CD14-positive monocyte (primary cell): ENCODE results near the gene CEP68. TPM values are rescaled to one million over a fixed set of nuclear protein-coding genes. Genes with fewer than 3 reads are reported as not detected.

Experiments
- DNase-seq, 3 donors: peaks; one replicate each; pipeline ENCODE4 v3.0.0-alpha.2; 2011 to 2022
- H2AFZ ChIP-seq: 2 replicates; pipeline ENCODE4 v1.6.0; 2012; ENCODE audit warnings: mild to moderate bottlenecking, low read depth, low read length, inconsistent platforms; ENCODE audit not compliant: insufficient read depth, poor library complexity, severe bottlenecking
- H3K27ac ChIP-seq, 2 donors: 1 replicate in 1 of 2; 2 replicates in 1 of 2; pipeline ENCODE4 v1.5.1; 2012 to 2013; ENCODE audit warnings: low read length in 2 of 2, control low read depth in 1 of 2, inconsistent platforms in 1 of 2, low read depth in 1 of 2, mild to moderate bottlenecking in 1 of 2
- H3K27me3 ChIP-seq, 2 donors: one replicate each; pipeline versions ENCODE4 v1.6.0 to v1.6.1; 2011 to 2013; ENCODE audit warnings: low read length in 2 of 2; ENCODE audit not compliant: control insufficient read depth in 2 of 2, insufficient read depth in 2 of 2
- H3K36me3 ChIP-seq, 2 donors: replicated peaks in 1 of 2; 1 replicate in 1 of 2; 2 replicates in 1 of 2; pipeline versions ENCODE4 v1.5.1 to v1.6.1; 2012 to 2013; ENCODE audit warnings: low read length in 2 of 2, control low read depth in 1 of 2, inconsistent platforms in 1 of 2, mild to moderate bottlenecking in 1 of 2; ENCODE audit not compliant: insufficient read depth in 2 of 2, control insufficient read depth in 1 of 2
- H3K4me1 ChIP-seq, 2 donors: 1 replicate in 1 of 2; 2 replicates in 1 of 2; pipeline versions ENCODE4 v1.5.1 to v1.6.1; 2012 to 2013; ENCODE audit warnings: low read length in 2 of 2, control low read depth in 1 of 2, inconsistent platforms in 1 of 2, mild to moderate bottlenecking in 1 of 2, moderate library complexity in 1 of 2; ENCODE audit not compliant: insufficient read depth in 2 of 2, control insufficient read depth in 1 of 2
- H3K4me2 ChIP-seq: replicated peaks from 2 replicates; pipeline ENCODE3; 2012; ENCODE audit warnings: low read length, moderate library complexity, mild to moderate bottlenecking; ENCODE audit not compliant: poor library complexity, severe bottlenecking; ENCODE audit errors: extremely low read depth
- H3K4me3 ChIP-seq, 3 experiments: fragments of 200-600 bp in 1 of 3; sonication (generic) in 1 of 3; replicated peaks in 1 of 3; 1 replicate in 2 of 3; 2 replicates in 1 of 3; pipeline ENCODE4 v1.5.1; 2011 to 2013; ENCODE audit warnings: low read length in 3 of 3, mild to moderate bottlenecking in 3 of 3, control low read depth in 2 of 3, low read depth in 2 of 3, inconsistent platforms in 1 of 3, moderate library complexity in 1 of 3
- H3K79me2 ChIP-seq: 2 replicates; pipeline ENCODE4 v1.6.0; 2012; ENCODE audit warnings: mild to moderate bottlenecking, control low read depth, inconsistent platforms, low read length, moderate library complexity; ENCODE audit not compliant: insufficient read depth
- H3K9ac ChIP-seq: 2 replicates; pipeline ENCODE4 v1.6.0; 2017; ENCODE audit warnings: low read length, mild to moderate bottlenecking; ENCODE audit not compliant: insufficient read depth, poor library complexity, severe bottlenecking
- H3K9me3 ChIP-seq, 2 donors: replicated peaks in 1 of 2; 1 replicate in 1 of 2; 2 replicates in 1 of 2; pipeline versions ENCODE4 v1.5.1 to v1.6.1; 2012 to 2013; ENCODE audit warnings: low read length in 2 of 2, control low read depth in 1 of 2; ENCODE audit not compliant: control insufficient read depth in 1 of 2, insufficient read depth in 1 of 2
- H4K20me1 ChIP-seq: 2 replicates; pipeline ENCODE4 v1.6.0; 2012; ENCODE audit warnings: mild to moderate bottlenecking, low read length, control low read depth, moderate library complexity; ENCODE audit not compliant: insufficient read depth
- H3K27ac Mint-ChIP-seq, 7 donors: one replicate each; pipeline ENCODE4 v1.8.0; 2020; ENCODE audit warnings: mild to moderate bottlenecking in 7 of 7, mixed read lengths in 7 of 7, moderate library complexity in 6 of 7, inconsistent platforms in 2 of 7
- H3K27me3 Mint-ChIP-seq, 3 donors: one replicate each; pipeline ENCODE4 v1.8.0; 2021 to 2022; ENCODE audit warnings: low read depth in 3 of 3, mild to moderate bottlenecking in 3 of 3, mixed read lengths in 3 of 3, moderate library complexity in 3 of 3, inconsistent platforms in 1 of 3
- H3K36me3 Mint-ChIP-seq, 2 donors: one replicate each; pipeline ENCODE4 v1.8.0; 2020; ENCODE audit warnings: mixed read lengths in 2 of 2, inconsistent platforms in 1 of 2, mild to moderate bottlenecking in 1 of 2
- H3K4me1 Mint-ChIP-seq: one replicate; pipeline ENCODE4 v1.8.0; 2020; ENCODE audit warnings: mild to moderate bottlenecking, mixed read lengths
- H3K4me3 Mint-ChIP-seq, 2 donors: one replicate each; pipeline ENCODE4 v1.8.0; 2020; ENCODE audit warnings: mild to moderate bottlenecking in 2 of 2, mixed read lengths in 2 of 2, moderate library complexity in 1 of 2
- H3K9me3 Mint-ChIP-seq, 7 donors: one replicate each; pipeline ENCODE4 v1.8.0; 2020 to 2022; ENCODE audit warnings: mixed read lengths in 7 of 7, mild to moderate bottlenecking in 6 of 7, moderate library complexity in 6 of 7, inconsistent platforms in 2 of 7
- WGBS: methylation state at CpG from one replicate; pipeline ENCODE4 v1.1.5; 2013; ENCODE audit warnings: missing lambda C conversion rate; ENCODE audit not compliant: insufficient coverage; 5-methylcytosine and 5-hydroxymethylcytosine counted together
- intact Hi-C, 2 donors: fragments of 100-400 bp; cut with micrococcal nuclease; formaldehyde crosslinking; loops; one replicate each; pipeline versions ENCODE4 v1.15.0 to v1.15.1; 2023
- polyA plus RNA-seq, 3 donors: library from polyadenylated mRNA; depleted of rRNA in 1 of 3; unstranded in 2 of 3; stranded (reverse) in 1 of 3; fragments of 300-500 nt in 2 of 3; fragments of >200 nt in 1 of 3; fragmentation: Illumina TruSeq in 2 of 3; gene quantifications; 1 replicate in 2 of 3; 2 replicates in 1 of 3; pipeline ENCODE4 v1.2.3, GENCODE V29; 2012 to 2021
- TF ChIP-seq, protein P1 (sequence below): fragments of 200-600 bp; IDR thresholded peaks from one replicate; pipeline ENCODE4 v1.8.0; 2022; ENCODE audit warnings: antibody characterized with exemption, mild to moderate bottlenecking

Gene CEP68
- polyA plus RNA-seq, 3 donors, result 2.5 to 6.5 (median 2.8) TPM

DNA sequence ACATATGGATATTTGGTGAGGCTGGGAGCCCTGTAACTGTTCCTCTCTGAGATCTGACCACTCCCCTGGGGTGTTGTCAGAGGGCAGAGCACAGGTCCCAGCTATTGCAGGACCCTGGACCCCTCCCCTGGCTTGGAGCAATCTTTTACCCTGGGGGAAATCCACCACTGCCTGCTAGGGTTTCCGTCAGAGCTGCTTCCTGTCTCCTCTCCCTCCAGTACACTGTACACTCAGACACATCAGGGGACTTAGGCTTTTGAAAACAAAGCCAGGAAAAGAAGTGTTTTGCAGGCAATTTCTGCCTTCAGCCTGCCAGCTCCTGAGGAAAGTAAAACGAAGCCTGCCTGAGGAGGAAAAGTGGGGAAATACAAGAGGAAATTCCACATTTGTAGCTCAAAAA, 13.2 kb upstream of the CEP68 start:
- Histone ChIP-seq H3K4me2 (no peak overlapping the region), H3K9me3 (peaks cover 12 to 13% of the 10 kb centered on the region in 2 donors), H3K4me3 (no peak overlapping the region), H3K79me2 (no peaks in the 10 kb centered on the region), H3K9ac (no peak overlapping the region), H3K27me3 (no peaks in the 10 kb centered on the region), H4K20me1 (no peaks in the 10 kb centered on the region), H3K27ac (no peak overlapping the region), H2AFZ (no peak overlapping the region), H3K4me1 (peaks cover 4 to 7% of the 10 kb centered on the region in 2 donors), H3K36me3 (peaks cover 7 to 45% of the 10 kb centered on the region in 2 donors)
- Mint-ChIP-seq H3K4me1 (peaks cover 8% of the 10 kb centered on the region), H3K27ac (no peak overlapping the region), H3K9me3 (peaks cover 13 to 23% (median 17%) of the 10 kb centered on the region in 7 donors), H3K4me3 (no peak overlapping the region), H3K27me3 (peaks cover 0 to 2% (median 0%) of the 10 kb centered on the region in 3 donors), H3K36me3 (peaks cover 43 to 46% of the 10 kb centered on the region in 2 donors)
- 60% methylated on average over 1 of the region's 2 CpGs for WGBS
- TF ChIP-seq, protein P1, sequence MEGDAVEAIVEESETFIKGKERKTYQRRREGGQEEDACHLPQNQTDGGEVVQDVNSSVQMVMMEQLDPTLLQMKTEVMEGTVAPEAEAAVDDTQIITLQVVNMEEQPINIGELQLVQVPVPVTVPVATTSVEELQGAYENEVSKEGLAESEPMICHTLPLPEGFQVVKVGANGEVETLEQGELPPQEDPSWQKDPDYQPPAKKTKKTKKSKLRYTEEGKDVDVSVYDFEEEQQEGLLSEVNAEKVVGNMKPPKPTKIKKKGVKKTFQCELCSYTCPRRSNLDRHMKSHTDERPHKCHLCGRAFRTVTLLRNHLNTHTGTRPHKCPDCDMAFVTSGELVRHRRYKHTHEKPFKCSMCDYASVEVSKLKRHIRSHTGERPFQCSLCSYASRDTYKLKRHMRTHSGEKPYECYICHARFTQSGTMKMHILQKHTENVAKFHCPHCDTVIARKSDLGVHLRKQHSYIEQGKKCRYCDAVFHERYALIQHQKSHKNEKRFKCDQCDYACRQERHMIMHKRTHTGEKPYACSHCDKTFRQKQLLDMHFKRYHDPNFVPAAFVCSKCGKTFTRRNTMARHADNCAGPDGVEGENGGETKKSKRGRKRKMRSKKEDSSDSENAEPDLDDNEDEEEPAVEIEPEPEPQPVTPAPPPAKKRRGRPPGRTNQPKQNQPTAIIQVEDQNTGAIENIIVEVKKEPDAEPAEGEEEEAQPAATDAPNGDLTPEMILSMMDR, result no peak
- no peak for DNase-seq
- intact Hi-C loops, result loop anchor here in 1 of 2 donors (10.0 kb wide), 1 partner anchor 458 kb away; no protein-coding TSS in a partner anchor

DNA sequence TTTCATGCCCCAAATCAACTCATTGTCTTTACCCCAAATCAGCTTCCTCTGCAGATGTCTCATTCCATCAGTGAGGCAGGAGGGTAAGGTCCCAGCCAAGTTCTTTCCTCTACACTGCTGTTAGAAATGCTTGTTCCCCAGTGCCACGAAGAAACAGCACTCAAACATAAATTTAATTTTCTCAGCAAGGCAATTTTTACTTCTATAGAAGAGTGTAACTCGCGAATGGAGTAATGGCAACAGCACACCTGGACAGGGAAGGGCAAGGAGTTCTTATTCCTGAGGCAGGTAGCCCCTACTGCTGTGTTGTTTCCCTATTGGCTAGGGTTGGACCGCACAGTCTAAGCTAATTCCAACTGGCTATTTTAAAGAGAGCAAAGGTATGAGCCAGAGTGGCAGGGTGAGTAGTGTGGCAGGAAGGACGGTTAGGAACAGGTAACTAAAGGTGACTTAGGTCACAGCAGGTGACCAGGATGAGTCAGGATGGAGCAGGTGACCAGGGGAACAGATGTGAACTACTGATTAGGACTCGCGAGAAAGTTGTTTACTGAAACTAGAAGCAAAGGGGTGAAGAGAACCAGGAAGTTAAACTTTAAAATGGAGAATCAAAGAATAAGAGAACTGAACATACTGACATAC, 12.0 kb upstream of the CEP68 start:
- intact Hi-C loops, result loop anchor here in 1 of 2 donors (10.0 kb wide), 1 partner anchor 459 kb away; no protein-coding TSS in a partner anchor
- no peak overlapping the region for H3K27ac ChIP-seq
- no peaks in the 10 kb centered on the region for H3K79me2 ChIP-seq
- peaks cover 12 to 15% of the 10 kb centered on the region in 2 donors for H3K9me3 ChIP-seq
- H3K36me3 ChIP-seq, result peaks cover 7 to 40% of the 10 kb centered on the region in 2 donors
- TF ChIP-seq, protein P1, result no peak
- H4K20me1 ChIP-seq, result no peaks in the 10 kb centered on the region
- H3K27me3 ChIP-seq, result no peaks in the 10 kb centered on the region
- 95% methylated on average over 6 of the region's 7 CpGs for WGBS
- no peak overlapping the region for H3K4me3 Mint-ChIP-seq
- peaks cover 16 to 24% (median 21%) of the 10 kb centered on the region in 7 donors for H3K9me3 Mint-ChIP-seq
- H3K27me3 Mint-ChIP-seq, result peaks cover 0 to 2% (median 0%) of the 10 kb centered on the region in 3 donors
- no peak for DNase-seq
- H3K36me3 Mint-ChIP-seq, result peaks cover 39 to 44% of the 10 kb centered on the region in 2 donors
- H2AFZ ChIP-seq, result no peak overlapping the region
- H3K27ac Mint-ChIP-seq, result peak overlapping the region in 1 of 7 donors; percentile 73
- H3K4me3 ChIP-seq, result no peak overlapping the region
- H3K4me1 Mint-ChIP-seq, result peaks cover 8% of the 10 kb centered on the region
- no peak overlapping the region for H3K9ac ChIP-seq
- no peak overlapping the region for H3K4me2 ChIP-seq
- H3K4me1 ChIP-seq, result peaks cover 4 to 7% of the 10 kb centered on the region in 2 donors
